Tibial nerve (tissue), 4 donors: ENCODE data around the gene TFDP2.

Experiments
- CTCF ChIP-seq, 5 experiments: fragments of 200-600 bp in 3 of 5; fragments of 450-650 bp in 2 of 5; sonication (generic) in 3 of 5; IDR thresholded peaks; one replicate each; pipeline ENCODE4 v1.5.1; 2016 to 2019; ENCODE audit warnings: antibody characterized with exemption in 5 of 5, mild to moderate bottlenecking in 3 of 5, moderate library complexity in 2 of 5
- EP300 ChIP-seq, 2 donors: sonication (generic); formaldehyde crosslinking; IDR thresholded peaks; one replicate each; pipeline ENCODE4 v1.6.1; 2017; ENCODE audit warnings: antibody characterized with exemption in 2 of 2, mild to moderate bottlenecking in 1 of 2
- POLR2A ChIP-seq, 2 donors: fragments of 450-650 bp; IDR thresholded peaks; one replicate each; pipeline ENCODE4 v1.6.1; 2017; ENCODE audit warnings: antibody characterized with exemption in 2 of 2, mild to moderate bottlenecking in 2 of 2, moderate library complexity in 2 of 2

GRCh38 chr3:142027300-142027699 lies 122.0 kb downstream of the TFDP2 start:
- TF ChIP-seq CTCF (IDR thresholded peaks at IDR 0.05) (no peak), POLR2A (IDR thresholded peaks at IDR 0.05) (no peak), EP300 (IDR thresholded peaks at IDR 0.05) (no peak)
